Lung (tissue), 12 donors: ENCODE results near the gene URAD. TPM values are rescaled to one million over a fixed set of nuclear protein-coding genes. Genes with fewer than 3 reads are reported as not detected.
A peak's percentile ranks its signal among the peaks of the same experiment; 100 is the strongest.

Source experiments
- ATAC-seq: fragments of 200-7000 bp; cut with Tn5 transposase; one replicate; pipeline ENCODE4 v1.9.1; 2020; ENCODE audit warnings: moderate number of reproducible peaks; ENCODE audit not compliant: insufficient read depth, low FRiP score
- DNase-seq, 3 donors: peaks; one replicate each; pipeline ENCODE4 v3.0.0-alpha.2; 2013 to 2017
- H3K27ac ChIP-seq, 2 donors: one replicate each; pipeline ENCODE4 v1.5.1; 2013; ENCODE audit warnings: mild to moderate bottlenecking in 2 of 2, moderate library complexity in 2 of 2, control low read depth in 1 of 2, inconsistent platforms in 1 of 2, low read depth in 1 of 2, low read length in 1 of 2
- H3K27me3 ChIP-seq, 3 donors: one replicate each; pipeline ENCODE4 v1.5.1; 2013; ENCODE audit warnings: low read length in 2 of 3; ENCODE audit not compliant: control insufficient read depth in 3 of 3, insufficient read depth in 3 of 3
- H3K36me3 ChIP-seq, 4 donors: one replicate each; pipeline ENCODE4 v1.5.1; 2013; ENCODE audit warnings: low read length in 4 of 4, mild to moderate bottlenecking in 1 of 4, moderate library complexity in 1 of 4; ENCODE audit not compliant: control insufficient read depth in 4 of 4, insufficient read depth in 4 of 4
- H3K4me1 ChIP-seq, 5 donors: one replicate each; pipeline ENCODE4 v1.5.1; 2013; ENCODE audit warnings: low read length in 5 of 5, mild to moderate bottlenecking in 2 of 5, moderate library complexity in 1 of 5; ENCODE audit not compliant: control insufficient read depth in 5 of 5, insufficient read depth in 5 of 5
- H3K4me3 ChIP-seq: one replicate; pipeline ENCODE4 v1.5.1; 2013; ENCODE audit warnings: mild to moderate bottlenecking, control low read depth, moderate library complexity
- H3K9ac ChIP-seq, 2 donors: one replicate each; pipeline ENCODE4 v1.5.1; 2013; ENCODE audit warnings: low read length in 2 of 2, control low read depth in 1 of 2; ENCODE audit not compliant: insufficient read depth in 1 of 2
- H3K9me3 ChIP-seq, 4 donors: one replicate each; pipeline ENCODE4 v1.5.1; 2013; ENCODE audit warnings: low read length in 3 of 4, mild to moderate bottlenecking in 1 of 4, moderate library complexity in 1 of 4; ENCODE audit not compliant: control insufficient read depth in 4 of 4, insufficient read depth in 3 of 4
- WGBS, 2 donors: extraction: QIAGEN DNeasy Blood & Tissue Kit; methylation state at CpG; one replicate each; pipeline ENCODE4 v1.1.7; 2013; 5-methylcytosine and 5-hydroxymethylcytosine counted together
- polyA plus RNA-seq, 2 donors: library from polyadenylated mRNA; stranded (reverse); fragments of 200-250 nt; gene quantifications; one replicate each; pipeline ENCODE4 v1.2.1, GENCODE V29; 2013
- total RNA-seq, 2 donors: library from RNA; depleted of rRNA in 1 of 2; stranded (reverse); fragments of >200 nt in 1 of 2; gene quantifications; one replicate each; pipeline ENCODE4 v1.2.1, GENCODE V29; 2014 to 2021
- TF ChIP-seq, protein P1 (sequence below): IDR thresholded peaks from 2 replicates; pipeline ENCODE4 v1.5.1; 2012; ENCODE audit warnings: mild to moderate bottlenecking; ENCODE audit errors: control extremely low read depth, extremely low read depth
- donor health status: control.
- donor health status: control.
- donor health status: Bipolar disorder and iron deficiency.
- donor health status: healthy.
- donor health status: DM: yes; HTN: yes; CAD: no.

URAD gene
- total and polyA plus RNA-seq, 4 donors: not detected

- WGBS, 2 donors: 1 to 2% methylated on average over 68 to 73 of the region's 73 CpGs
- Histone ChIP-seq H3K9ac (no peak overlapping the region), H3K9me3 (peaks cover 0 to 5% (median 0%) of the 10 kb centered on the region in 4 donors), H3K4me1 (peaks cover 0 to 11% (median 2%) of the 10 kb centered on the region in 5 donors), H3K27ac (no peak overlapping the region), H3K27me3 (peaks cover 18 to 92% (median 87%) of the 10 kb centered on the region in 3 donors), H3K4me3 (no peak overlapping the region), H3K36me3 (no peaks in the 10 kb centered on the region)
- TF ChIP-seq, protein P1, sequence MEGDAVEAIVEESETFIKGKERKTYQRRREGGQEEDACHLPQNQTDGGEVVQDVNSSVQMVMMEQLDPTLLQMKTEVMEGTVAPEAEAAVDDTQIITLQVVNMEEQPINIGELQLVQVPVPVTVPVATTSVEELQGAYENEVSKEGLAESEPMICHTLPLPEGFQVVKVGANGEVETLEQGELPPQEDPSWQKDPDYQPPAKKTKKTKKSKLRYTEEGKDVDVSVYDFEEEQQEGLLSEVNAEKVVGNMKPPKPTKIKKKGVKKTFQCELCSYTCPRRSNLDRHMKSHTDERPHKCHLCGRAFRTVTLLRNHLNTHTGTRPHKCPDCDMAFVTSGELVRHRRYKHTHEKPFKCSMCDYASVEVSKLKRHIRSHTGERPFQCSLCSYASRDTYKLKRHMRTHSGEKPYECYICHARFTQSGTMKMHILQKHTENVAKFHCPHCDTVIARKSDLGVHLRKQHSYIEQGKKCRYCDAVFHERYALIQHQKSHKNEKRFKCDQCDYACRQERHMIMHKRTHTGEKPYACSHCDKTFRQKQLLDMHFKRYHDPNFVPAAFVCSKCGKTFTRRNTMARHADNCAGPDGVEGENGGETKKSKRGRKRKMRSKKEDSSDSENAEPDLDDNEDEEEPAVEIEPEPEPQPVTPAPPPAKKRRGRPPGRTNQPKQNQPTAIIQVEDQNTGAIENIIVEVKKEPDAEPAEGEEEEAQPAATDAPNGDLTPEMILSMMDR: no peak
- DNase-seq (peak; percentile 66 to 70 (median 69)), ATAC-seq (peak; percentile 69)
Observed at GRCh38 chr13:27960362-27961226, 27.9 kb downstream of the URAD start.

- H3K36me3 ChIP-seq: no peaks in the 10 kb centered on the region
- peaks cover 0 to 11% (median 2%) of the 10 kb centered on the region in 5 donors for H3K4me1 ChIP-seq
- H3K4me3 ChIP-seq: no peak overlapping the region
- peaks cover 0 to 5% (median 0%) of the 10 kb centered on the region in 4 donors for H3K9me3 ChIP-seq
- H3K27ac ChIP-seq: no peak overlapping the region
- H3K27me3 ChIP-seq: peaks cover 18 to 92% (median 87%) of the 10 kb centered on the region in 3 donors
- TF ChIP-seq, protein P1: no peak
- no peak overlapping the region for H3K9ac ChIP-seq
- DNase-seq (no peak), ATAC-seq (no peak)
- WGBS, 2 donors: 10 to 14% methylated on average over 14 of the region's 14 CpGs
Observed at GRCh38 chr13:27959976-27960361, 28.5 kb downstream of the URAD start.

DNA sequence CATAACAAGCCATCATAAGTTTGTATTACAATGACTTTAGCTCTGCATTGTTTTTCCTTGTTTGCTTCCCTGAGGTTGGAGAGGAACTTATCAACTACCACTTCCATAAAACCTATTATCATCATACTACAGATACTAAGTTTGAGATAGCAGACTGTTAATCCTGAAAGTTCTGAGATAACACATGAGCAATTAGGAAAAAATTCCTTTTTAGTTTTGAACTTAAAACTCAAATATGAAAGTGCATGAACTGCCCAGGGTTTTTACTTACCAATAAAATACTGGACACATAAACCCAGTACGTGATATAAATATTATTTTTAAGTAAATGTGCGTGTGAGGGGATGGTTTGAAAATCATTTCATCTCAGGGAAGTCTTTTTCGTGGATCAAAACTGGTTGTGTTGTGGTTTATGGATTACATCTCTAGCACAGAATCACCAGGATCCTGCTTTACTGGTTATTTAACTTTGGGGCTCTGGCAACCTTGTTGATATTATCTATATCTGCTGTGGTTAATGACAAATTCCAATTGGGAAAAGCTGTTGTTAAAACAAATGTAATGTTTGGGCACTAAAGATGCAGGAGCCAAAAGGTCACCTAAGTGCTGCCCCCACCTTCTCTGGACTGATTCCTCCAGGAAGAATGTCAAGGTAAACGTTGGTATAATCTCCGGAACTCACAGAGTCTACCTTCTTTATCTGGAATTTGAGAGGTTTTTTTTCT, 31.8 kb downstream of the URAD start:
- DNase-seq: no peak
- Histone ChIP-seq H3K4me3 (no peak overlapping the region), H3K4me1 (peaks cover 0 to 21% (median 7%) of the 10 kb centered on the region in 5 donors), H3K9me3 (peaks cover 0 to 4% (median 0%) of the 10 kb centered on the region in 4 donors), H3K9ac (no peak overlapping the region), H3K27me3 (peaks cover 18 to 86% (median 82%) of the 10 kb centered on the region in 3 donors), H3K27ac (no peak overlapping the region), H3K36me3 (no peaks in the 10 kb centered on the region)
- TF ChIP-seq, protein P1: no peak
- ATAC-seq: no peak
- WGBS, 2 donors: 23 to 29% methylated on average over 5 of the region's 5 CpGs
